ENCODE data around the gene HBE1.
"Not testable (repeated sequence)": the region's sequence is repeated elsewhere in the genome, so short reads cannot be mapped to it uniquely, and the experiment has no call there.

HBE1 gene

DNA sequence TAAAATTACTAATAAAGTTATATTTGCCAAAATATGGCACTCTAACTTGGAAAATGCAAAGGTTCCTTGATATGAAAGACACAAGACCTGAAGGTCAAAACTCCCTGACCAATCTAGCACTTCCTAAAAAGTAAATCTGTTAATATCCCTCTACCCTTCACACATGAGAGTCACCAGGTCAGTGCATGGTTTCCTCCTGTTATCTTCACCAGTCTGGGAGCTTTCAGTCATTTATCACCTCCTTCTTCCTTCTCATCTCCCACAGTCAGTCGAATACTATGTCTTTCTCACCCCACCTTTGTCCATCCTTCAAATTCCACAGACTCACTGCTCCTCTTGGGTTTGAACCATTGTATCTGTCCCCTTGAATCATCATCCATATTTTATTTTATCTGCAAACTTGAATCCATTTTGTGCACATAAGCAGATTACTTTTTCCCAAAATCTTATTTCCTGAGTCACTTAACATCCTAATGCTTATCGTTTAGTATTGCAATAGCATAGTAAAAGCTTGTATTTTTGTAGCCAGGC, 2.6 kb downstream of the HBE1 start:
- Histone ChIP-seq H3K4me3 (ENCODE audit: low read depth in 1 of 2, low read length in 2 of 2) (no peak overlapping the region), H3K4me1 (ENCODE audit: control insufficient read depth in 1 of 2, insufficient read depth in 2 of 2, low read length in 2 of 2) (no peaks in the 10 kb centered on the region), H3K27me3 (ENCODE audit: low read depth, low read length) (no peaks in the 10 kb centered on the region), H3K36me3 (ENCODE audit: control insufficient read depth in 1 of 2, insufficient read depth in 2 of 2, low read length in 2 of 2) (no peaks in the 10 kb centered on the region), H3K27ac (ENCODE audit: low read length) (no peak overlapping the region), H3K9me3 (ENCODE audit: control insufficient read depth in 1 of 2, low read length in 2 of 2) (no peaks in the 10 kb centered on the region)

DNA sequence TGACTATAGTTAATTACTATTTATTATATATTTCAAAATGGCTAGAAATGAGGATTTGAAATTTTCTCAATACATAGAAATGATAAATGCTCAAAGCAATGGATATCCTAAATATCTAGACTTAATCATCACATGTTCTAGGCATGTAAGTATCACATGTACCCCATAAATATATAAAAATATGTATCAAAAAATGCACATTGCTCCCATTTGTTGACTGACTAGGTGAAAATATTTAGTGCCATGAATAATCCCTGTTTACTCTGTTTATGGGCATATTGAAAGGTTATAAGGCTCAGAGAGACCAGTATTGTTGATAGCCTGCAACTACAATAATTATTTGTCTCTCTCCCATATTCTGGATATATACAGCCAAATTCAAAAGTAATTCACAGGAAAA, 3.1 kb downstream of the HBE1 start:
- Histone ChIP-seq H3K36me3 (ENCODE audit: control insufficient read depth in 1 of 2, insufficient read depth in 2 of 2, low read length in 2 of 2) (no peaks in the 10 kb centered on the region), H3K27ac (ENCODE audit: low read length) (no peak overlapping the region), H3K9me3 (ENCODE audit: control insufficient read depth in 1 of 2, low read length in 2 of 2) (no peaks in the 10 kb centered on the region), H3K4me3 (ENCODE audit: low read depth in 1 of 2, low read length in 2 of 2) (no peak overlapping the region), H3K4me1 (ENCODE audit: control insufficient read depth in 1 of 2, insufficient read depth in 2 of 2, low read length in 2 of 2) (no peaks in the 10 kb centered on the region), H3K27me3 (ENCODE audit: low read depth, low read length) (no peaks in the 10 kb centered on the region)

DNA sequence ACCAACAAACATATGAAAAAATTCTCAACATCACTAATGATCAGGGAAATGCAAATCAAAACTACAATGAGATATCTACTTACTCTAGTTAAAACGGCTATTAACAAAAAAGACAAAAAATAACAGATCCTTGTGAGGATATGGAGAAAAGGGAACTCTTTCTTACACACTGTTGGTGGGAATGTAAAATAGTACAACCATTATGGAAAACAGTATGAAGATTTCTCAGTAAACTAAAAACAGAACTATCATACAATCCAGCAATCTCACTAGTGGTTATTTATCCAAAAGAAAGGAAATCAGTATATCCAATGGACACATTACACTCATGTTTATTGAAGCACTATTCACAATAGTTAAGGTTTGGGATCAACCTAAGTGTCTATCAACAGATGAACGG, 3.9 kb downstream of the HBE1 start:
- Histone ChIP-seq H3K9me3 (ENCODE audit: control insufficient read depth in 1 of 2, low read length in 2 of 2) (no peaks in the 10 kb centered on the region), H3K36me3 (ENCODE audit: control insufficient read depth in 1 of 2, insufficient read depth in 2 of 2, low read length in 2 of 2) (no peaks in the 10 kb centered on the region), H3K27me3 (ENCODE audit: low read depth, low read length) (no peaks in the 10 kb centered on the region), H3K4me3 (ENCODE audit: low read depth in 1 of 2, low read length in 2 of 2) (no peak overlapping the region), H3K4me1 (ENCODE audit: control insufficient read depth in 1 of 2, insufficient read depth in 2 of 2, low read length in 2 of 2) (no peaks in the 10 kb centered on the region), H3K27ac (ENCODE audit: low read length) (no peak overlapping the region)

DNA sequence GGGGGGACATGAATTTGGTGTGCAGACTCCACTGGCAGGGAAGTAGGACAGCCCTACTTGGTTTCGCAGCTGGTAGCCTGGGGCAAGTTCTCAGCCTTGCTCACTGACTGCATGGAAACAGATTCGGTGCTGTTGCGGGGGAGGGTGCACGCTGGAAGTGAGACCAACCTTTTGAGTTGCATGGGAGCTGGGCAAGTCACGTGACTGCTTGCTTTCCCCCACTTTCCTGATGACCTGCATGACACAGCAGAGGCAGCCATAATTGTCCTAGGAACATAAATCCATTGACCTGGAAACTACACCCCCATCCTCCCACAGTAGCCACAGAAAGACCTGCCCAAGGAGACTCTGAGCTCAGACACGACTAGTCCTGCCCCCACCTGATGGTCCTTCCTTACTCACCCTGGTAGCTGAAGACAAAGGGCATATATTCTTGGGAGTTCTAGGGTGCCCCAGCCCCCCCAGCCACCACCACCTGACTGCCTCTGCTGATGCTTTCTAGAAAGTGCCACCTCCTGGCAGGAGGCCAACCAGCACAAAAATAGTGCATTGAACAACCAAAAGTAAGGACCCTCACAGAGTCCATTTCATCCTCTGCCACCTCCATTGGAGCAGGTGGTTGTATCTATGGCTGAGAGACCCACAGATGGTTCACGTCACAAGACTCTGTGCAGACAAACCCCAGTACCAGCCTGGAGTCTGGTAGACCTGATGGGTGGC, 11.0 kb downstream of the HBE1 start:
- no peak overlapping the region for H3K4me3 ChIP-seq (ENCODE audit: low read depth in 1 of 2, low read length in 2 of 2)
- peaks cover 0 to 2% of the 10 kb centered on the region in 2 donors for H3K9me3 ChIP-seq (ENCODE audit: control insufficient read depth in 1 of 2, low read length in 2 of 2)
- H3K27ac ChIP-seq (ENCODE audit: low read length), result no peak overlapping the region
- H3K27me3 ChIP-seq (ENCODE audit: low read depth, low read length), result no peaks in the 10 kb centered on the region
- H3K4me1 ChIP-seq (ENCODE audit: control insufficient read depth in 1 of 2, insufficient read depth in 2 of 2, low read length in 2 of 2), result no peaks in the 10 kb centered on the region
- no peaks in the 10 kb centered on the region for H3K36me3 ChIP-seq (ENCODE audit: control insufficient read depth in 1 of 2, insufficient read depth in 2 of 2, low read length in 2 of 2)

DNA sequence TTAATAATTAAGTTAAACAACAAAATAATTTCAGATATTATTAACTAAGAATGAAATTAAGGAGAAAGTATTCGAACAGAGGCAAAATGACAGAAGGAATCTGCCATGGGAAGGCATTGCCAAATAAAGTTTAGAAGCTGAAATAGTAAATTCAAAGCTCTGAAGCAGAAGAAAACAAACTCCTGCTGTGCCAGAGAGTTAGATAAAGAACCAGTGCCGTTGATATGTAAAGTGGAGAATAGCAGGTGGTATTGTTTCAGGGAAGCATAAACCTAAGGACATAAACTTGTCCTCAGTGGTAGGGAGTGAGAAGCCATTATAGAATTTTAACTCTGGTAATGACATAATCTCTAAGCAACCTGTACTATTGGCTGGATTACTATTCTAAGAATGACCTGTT, 12.4 kb downstream of the HBE1 start:
- Histone ChIP-seq H3K27ac (ENCODE audit: low read length) (no peak overlapping the region), H3K27me3 (ENCODE audit: low read depth, low read length) (no peaks in the 10 kb centered on the region), H3K4me1 (ENCODE audit: control insufficient read depth in 1 of 2, insufficient read depth in 2 of 2, low read length in 2 of 2) (no peaks in the 10 kb centered on the region), H3K9me3 (ENCODE audit: control insufficient read depth in 1 of 2, low read length in 2 of 2) (peaks cover 0 to 2% of the 10 kb centered on the region in 2 donors), H3K4me3 (ENCODE audit: low read depth in 1 of 2, low read length in 2 of 2) (no peak overlapping the region), H3K36me3 (ENCODE audit: control insufficient read depth in 1 of 2, insufficient read depth in 2 of 2, low read length in 2 of 2) (no peaks in the 10 kb centered on the region)

DNA sequence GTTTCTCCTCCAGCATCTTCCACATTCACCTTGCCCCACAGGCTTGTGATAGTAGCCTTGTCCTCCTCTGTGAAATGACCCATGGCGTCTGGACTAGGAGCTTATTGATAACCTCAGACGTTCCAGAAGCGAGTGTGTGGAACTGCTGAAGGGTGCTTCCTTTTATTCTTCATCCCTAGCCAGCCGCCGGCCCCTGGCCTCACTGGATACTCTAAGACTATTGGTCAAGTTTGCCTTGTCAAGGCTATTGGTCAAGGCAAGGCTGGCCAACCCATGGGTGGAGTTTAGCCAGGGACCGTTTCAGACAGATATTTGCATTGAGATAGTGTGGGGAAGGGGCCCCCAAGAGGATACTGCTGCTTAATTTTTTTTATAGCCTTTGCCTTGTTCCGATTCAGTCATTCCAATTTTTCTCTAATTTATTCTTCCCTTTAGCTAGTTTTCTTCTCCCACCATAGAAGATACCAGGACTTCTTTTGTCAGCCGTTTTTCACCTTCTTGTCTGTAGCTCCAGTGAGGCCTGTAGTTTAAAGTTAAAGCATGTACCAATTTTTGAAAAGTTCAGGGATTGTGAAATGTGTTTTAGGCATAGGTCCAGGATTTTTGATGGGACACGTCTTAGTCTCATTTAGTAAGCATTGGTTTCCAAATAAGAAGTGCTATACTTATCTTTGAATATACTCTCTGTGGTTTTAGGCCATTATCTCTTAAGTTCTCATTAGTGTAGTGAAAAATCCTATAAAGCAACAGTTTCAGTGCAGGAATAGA, 14.9 kb downstream of the HBE1 start, which contains the start of gene HBG2:
TSS of gene HBG2 (minus strand) at position 136 of the 768 bp plus-strand sequence. CDS start at position 83, 53 bp downstream.
- not testable (repeated sequence) for H3K27me3 ChIP-seq (ENCODE audit: low read depth, low read length); H3K9me3 ChIP-seq (ENCODE audit: control insufficient read depth in 1 of 2, low read length in 2 of 2); H3K4me1 ChIP-seq (ENCODE audit: control insufficient read depth in 1 of 2, insufficient read depth in 2 of 2, low read length in 2 of 2); H3K36me3 ChIP-seq (ENCODE audit: control insufficient read depth in 1 of 2, insufficient read depth in 2 of 2, low read length in 2 of 2); H3K27ac ChIP-seq (ENCODE audit: low read length); H3K4me3 ChIP-seq (ENCODE audit: low read depth in 1 of 2, low read length in 2 of 2)

DNA sequence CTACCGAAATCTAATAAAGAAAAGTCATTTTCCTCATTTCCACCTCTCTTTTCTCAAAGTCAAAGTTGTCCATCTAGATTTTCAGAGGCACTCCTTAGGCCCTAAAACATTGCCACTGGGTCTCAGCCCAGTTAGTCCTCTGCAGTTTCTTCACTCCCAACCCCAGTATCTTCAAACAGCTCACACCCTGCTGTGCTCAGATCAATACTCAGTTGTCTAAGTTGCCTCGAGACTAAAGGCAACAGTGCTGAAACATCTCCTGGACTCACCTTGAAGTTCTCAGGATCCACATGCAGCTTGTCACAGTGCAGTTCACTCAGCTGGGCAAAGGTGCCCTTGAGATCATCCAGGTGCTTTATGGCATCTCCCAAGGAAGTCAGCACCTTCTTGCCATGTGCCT, 15.7 kb downstream of the HBE1 start:
- H3K27ac ChIP-seq (ENCODE audit: low read length); H3K4me3 ChIP-seq (ENCODE audit: low read depth in 1 of 2, low read length in 2 of 2); H3K27me3 ChIP-seq (ENCODE audit: low read depth, low read length); H3K9me3 ChIP-seq (ENCODE audit: control insufficient read depth in 1 of 2, low read length in 2 of 2); H3K4me1 ChIP-seq (ENCODE audit: control insufficient read depth in 1 of 2, insufficient read depth in 2 of 2, low read length in 2 of 2); H3K36me3 ChIP-seq (ENCODE audit: control insufficient read depth in 1 of 2, insufficient read depth in 2 of 2, low read length in 2 of 2): not testable (repeated sequence)

DNA sequence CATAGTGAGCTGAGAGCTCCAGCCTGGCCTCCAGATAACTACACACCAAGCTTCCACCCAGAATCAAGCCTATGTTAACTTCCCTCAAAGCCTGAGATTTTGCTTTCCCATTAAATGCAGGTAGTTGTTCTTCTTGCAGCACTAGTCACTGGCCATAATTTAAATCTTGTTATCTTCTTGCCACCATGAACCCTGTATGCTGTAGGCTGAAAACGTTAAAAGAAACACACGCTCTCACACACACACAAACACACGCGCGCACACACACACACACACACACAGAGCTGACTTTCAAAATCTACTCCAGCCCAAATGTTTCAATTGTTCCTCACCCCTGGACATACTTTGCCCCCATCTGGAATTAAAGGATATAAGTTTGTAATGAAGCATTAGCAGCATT, 16.3 kb downstream of the HBE1 start:
- not testable (repeated sequence) for H3K4me1 ChIP-seq (ENCODE audit: control insufficient read depth in 1 of 2, insufficient read depth in 2 of 2, low read length in 2 of 2); H3K36me3 ChIP-seq (ENCODE audit: control insufficient read depth in 1 of 2, insufficient read depth in 2 of 2, low read length in 2 of 2); H3K9me3 ChIP-seq (ENCODE audit: control insufficient read depth in 1 of 2, low read length in 2 of 2); H3K4me3 ChIP-seq (ENCODE audit: low read depth in 1 of 2, low read length in 2 of 2); H3K27ac ChIP-seq (ENCODE audit: low read length); H3K27me3 ChIP-seq (ENCODE audit: low read depth, low read length)

DNA sequence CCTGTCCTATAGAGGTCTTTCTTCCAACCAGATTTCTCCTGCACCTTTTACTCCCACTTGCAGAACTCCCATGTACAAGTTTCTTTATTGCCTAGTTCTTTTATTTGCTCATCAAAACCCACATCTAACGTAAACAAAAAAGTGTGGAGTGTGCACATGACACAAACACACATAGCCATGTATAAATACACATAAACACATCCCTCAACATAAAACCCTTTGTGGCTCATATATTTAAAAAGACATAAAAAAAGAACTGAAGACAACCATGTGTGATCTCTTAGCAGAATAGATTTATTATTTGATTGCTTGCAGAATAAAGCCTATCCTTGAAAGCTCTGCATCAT, 16.9 kb downstream of the HBE1 start:
- Histone ChIP-seq H3K4me1 (ENCODE audit: control insufficient read depth in 1 of 2, insufficient read depth in 2 of 2, low read length in 2 of 2) (no peaks in the 10 kb centered on the region), H3K27me3 (ENCODE audit: low read depth, low read length) (no peaks in the 10 kb centered on the region), H3K27ac (ENCODE audit: low read length) (no peak overlapping the region), H3K4me3 (ENCODE audit: low read depth in 1 of 2, low read length in 2 of 2) (no peak overlapping the region), H3K9me3 (ENCODE audit: control insufficient read depth in 1 of 2, low read length in 2 of 2) (no peaks in the 10 kb centered on the region), H3K36me3 (ENCODE audit: control insufficient read depth in 1 of 2, insufficient read depth in 2 of 2, low read length in 2 of 2) (no peaks in the 10 kb centered on the region)

DNA sequence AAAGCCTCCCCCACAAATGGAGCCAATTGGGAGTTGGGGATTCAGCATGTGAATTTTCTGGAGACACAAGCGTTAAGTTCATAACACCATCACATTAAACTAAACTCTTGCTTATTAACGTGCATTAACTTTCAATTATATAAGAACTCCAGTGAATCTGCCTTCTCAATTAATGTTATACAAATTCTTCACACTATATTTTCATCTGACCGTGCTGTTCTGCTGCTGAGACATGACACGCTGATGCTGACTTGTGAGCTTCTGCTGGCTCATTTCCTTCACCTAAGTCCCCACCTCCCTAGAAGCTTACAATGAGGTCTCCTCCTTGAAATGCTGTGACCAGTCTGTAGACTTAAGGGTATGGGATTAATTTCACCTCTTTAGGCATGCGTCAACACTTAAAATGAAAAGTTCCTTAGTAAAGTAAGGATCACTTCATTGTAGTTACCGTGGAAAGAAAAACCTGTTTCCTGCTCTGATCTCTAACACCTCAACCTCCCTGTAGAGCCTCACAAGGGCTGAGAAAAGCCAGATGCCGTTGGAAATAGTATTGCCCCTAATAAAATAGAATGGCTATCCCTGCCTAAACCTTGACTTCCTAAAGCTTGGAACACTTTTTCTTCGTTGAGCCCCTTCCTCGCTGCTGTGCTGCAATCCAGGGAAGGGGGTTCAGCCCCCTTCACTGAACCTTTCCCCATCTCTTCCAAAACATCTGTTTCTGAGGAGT, 17.4 kb downstream of the HBE1 start:
- Histone ChIP-seq H3K9me3 (ENCODE audit: control insufficient read depth in 1 of 2, low read length in 2 of 2) (no peaks in the 10 kb centered on the region), H3K27ac (ENCODE audit: low read length) (no peak overlapping the region), H3K4me3 (ENCODE audit: low read depth in 1 of 2, low read length in 2 of 2) (no peak overlapping the region), H3K27me3 (ENCODE audit: low read depth, low read length) (no peaks in the 10 kb centered on the region), H3K4me1 (ENCODE audit: control insufficient read depth in 1 of 2, insufficient read depth in 2 of 2, low read length in 2 of 2) (no peaks in the 10 kb centered on the region), H3K36me3 (ENCODE audit: control insufficient read depth in 1 of 2, insufficient read depth in 2 of 2, low read length in 2 of 2) (no peaks in the 10 kb centered on the region)

DNA sequence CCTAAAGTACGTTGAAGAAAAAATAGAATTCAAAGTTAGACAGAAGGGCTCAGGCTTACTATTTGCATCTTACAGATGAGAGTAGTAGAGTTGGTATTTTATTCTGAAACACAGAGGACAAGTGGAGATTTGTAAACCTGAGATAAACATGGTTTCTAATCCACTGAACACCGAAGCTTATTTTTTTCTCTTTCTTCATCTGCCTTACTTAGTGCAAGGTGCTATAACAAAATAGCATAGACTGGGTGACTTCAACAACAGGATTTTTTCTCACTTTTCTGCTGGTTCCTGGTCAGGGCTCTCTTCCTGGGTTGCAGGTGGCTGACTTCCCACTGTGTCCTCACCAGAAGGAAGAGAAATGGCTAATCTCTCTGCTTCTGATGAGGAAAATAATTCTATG, 18.0 kb downstream of the HBE1 start:
- Histone ChIP-seq H3K27me3 (ENCODE audit: low read depth, low read length) (no peaks in the 10 kb centered on the region), H3K27ac (ENCODE audit: low read length) (no peak overlapping the region), H3K4me1 (ENCODE audit: control insufficient read depth in 1 of 2, insufficient read depth in 2 of 2, low read length in 2 of 2) (no peaks in the 10 kb centered on the region), H3K36me3 (ENCODE audit: control insufficient read depth in 1 of 2, insufficient read depth in 2 of 2, low read length in 2 of 2) (no peaks in the 10 kb centered on the region), H3K9me3 (ENCODE audit: control insufficient read depth in 1 of 2, low read length in 2 of 2) (no peaks in the 10 kb centered on the region), H3K4me3 (ENCODE audit: low read depth in 1 of 2, low read length in 2 of 2) (no peak overlapping the region)
